GM19438 (cell line): ENCODE measurements around the gene EIF4EBP3.
A peak's percentile ranks its signal among the peaks of the same experiment; 100 is the strongest.

Experiments used
- ATAC-seq: cut with Tn5 transposase; IDR thresholded peaks from one replicate; pipeline ENCODE4 v1.9.1; 2021; ENCODE audit warnings: low read depth; ENCODE audit not compliant: unreplicated experiment

The EIF4EBP3 gene

GRCh38 chr5:140556438-140556837 lies 9.0 kb downstream of the EIF4EBP3 start:
- no peak for ATAC-seq

- ATAC-seq: peak; percentile 96
Observed at GRCh38 chr5:140557136-140557805, 9.8 kb downstream of the EIF4EBP3 start, which contains the start of gene SRA1. TSS of gene SRA1 (minus strand) at chr5:140557473. CDS start at chr5:140557452, 21 bp downstream.

- no peak for ATAC-seq
Observed at GRCh38 chr5:140557965-140558364, 10.5 kb downstream of the EIF4EBP3 start.

GRCh38 chr5:140558542-140558941 lies 11.1 kb downstream of the EIF4EBP3 start:
- ATAC-seq: no peak

- ATAC-seq: no peak
Observed at GRCh38 chr5:140560227-140560626, 12.8 kb downstream of the EIF4EBP3 start.

- no peak for ATAC-seq
Observed at GRCh38 chr5:140561753-140562523, 14.5 kb downstream of the EIF4EBP3 start.

- ATAC-seq: no peak
Observed at GRCh38 chr5:140563596-140563995, 16.1 kb downstream of the EIF4EBP3 start.

GRCh38 chr5:140564196-140565023 lies 16.9 kb downstream of the EIF4EBP3 start, which contains the start of the genes APBB3 and SLC35A4:
TSS of gene APBB3 (minus strand) at chr5:140564598. CDS start at chr5:140564245, 353 bp downstream.
TSS of gene SLC35A4 (plus strand) at chr5:140564828. CDS start at chr5:140567170, 2,342 bp downstream.
- peak; percentile 87 for ATAC-seq

GRCh38 chr5:140565024-140565779 lies 17.7 kb downstream of the EIF4EBP3 start:
- no peak for ATAC-seq

- ATAC-seq: no peak
Observed at GRCh38 chr5:140565780-140566095, 18.3 kb downstream of the EIF4EBP3 start.

GRCh38 chr5:140566665-140567064 lies 19.2 kb downstream of the EIF4EBP3 start:
- no peak for ATAC-seq

GRCh38 chr5:140567136-140567818 lies 19.8 kb downstream of the EIF4EBP3 start:
- no peak for ATAC-seq

GRCh38 chr5:140567871-140568270 lies 20.4 kb downstream of the EIF4EBP3 start:
- ATAC-seq: no peak

- no peak for ATAC-seq
Observed at GRCh38 chr5:140568443-140569063, 21.1 kb downstream of the EIF4EBP3 start.

- ATAC-seq: peak; percentile 33
Observed at GRCh38 chr5:140569197-140569596, 21.7 kb downstream of the EIF4EBP3 start.

- ATAC-seq: no peak
Observed at GRCh38 chr5:140570058-140570457, 22.6 kb downstream of the EIF4EBP3 start.

GRCh38 chr5:140570488-140570887 lies 23.0 kb downstream of the EIF4EBP3 start:
- ATAC-seq: no peak

- no peak for ATAC-seq
Observed at GRCh38 chr5:140571105-140571504, 23.6 kb downstream of the EIF4EBP3 start.

- no peak for ATAC-seq
Observed at GRCh38 chr5:140573683-140574082, 26.2 kb downstream of the EIF4EBP3 start.
